ENCODE data around the gene ERF. TPM values are rescaled to one million over a fixed set of nuclear protein-coding genes. Genes with fewer than 3 reads are reported as not detected.

The ERF gene
- total RNA-seq, 2 experiments from 2014 or later = 26.7 to 33.5 TPM

DNA sequence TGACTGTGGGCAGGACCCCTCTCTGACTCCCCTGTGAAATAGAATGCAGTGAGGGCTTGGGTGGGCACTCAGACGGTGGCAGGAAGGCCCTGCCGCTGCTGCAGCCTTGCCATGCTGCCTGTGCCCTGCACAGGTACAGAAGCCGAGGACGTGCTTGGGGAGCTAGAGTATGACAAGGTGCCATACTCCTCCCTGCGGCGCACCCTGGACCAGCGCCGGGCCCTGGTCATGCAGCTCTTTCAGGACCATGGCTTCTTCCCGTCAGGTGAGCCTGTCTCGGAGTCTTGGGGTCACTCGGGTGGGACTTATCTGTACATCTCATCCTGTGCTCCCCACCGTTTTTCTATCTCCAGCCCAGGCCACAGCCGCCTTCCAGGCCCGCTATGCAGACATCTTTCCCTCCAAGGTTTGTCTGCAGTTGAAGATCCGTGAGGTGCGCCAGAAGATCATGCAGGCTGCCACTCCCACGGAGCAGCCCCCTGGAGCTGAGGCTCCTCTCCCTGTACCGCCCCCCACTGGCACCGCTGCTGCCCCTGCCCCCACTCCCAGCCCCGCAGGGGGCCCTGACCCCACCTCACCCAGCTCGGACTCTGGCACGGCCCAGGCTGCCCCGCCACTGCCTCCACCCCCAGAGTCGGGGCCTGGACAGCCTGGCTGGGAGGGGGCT is 39.7 kb upstream of the ERF start:
- no peak overlapping the region for H3K27ac ChIP-seq (ENCODE audit: low read depth, low read length, poor library complexity, severe bottlenecking)
- no peaks in the 10 kb centered on the region for H3K79me2 ChIP-seq (ENCODE audit: insufficient read depth, low read depth, low read length)
- peaks cover 73% of the 10 kb centered on the region for H3K36me3 ChIP-seq (ENCODE audit: insufficient read depth, low read length)
- no peaks in the 10 kb centered on the region for H4K20me1 ChIP-seq (ENCODE audit: insufficient read depth, low read length)
- no peaks in the 10 kb centered on the region for H3K9me3 ChIP-seq (ENCODE audit: low read length)
- H2AFZ ChIP-seq (ENCODE audit: low read length) = no peak overlapping the region
- no TSS peak for BruUV-seq (replicated peaks)
- DNase-seq (ENCODE audit: low spot score) = no peak
- intact Hi-C loops (cut with micrococcal nuclease; ENCODE audit: unreplicated experiment) = loop anchor here (5.0 kb wide), 1 partner anchor 162 kb away; the partner anchor contains the start of gene POU2F2
- ChIA-PET CTCF (ENCODE audit: unreplicated experiment) (no interaction called here), POLR2A (no interaction called here)
- no peaks in the 10 kb centered on the region for H3K4me1 ChIP-seq (ENCODE audit: insufficient read depth, low read length, poor library complexity, severe bottlenecking)
- H3K4me3 ChIP-seq (ENCODE audit: low read depth, low read length, poor library complexity, severe bottlenecking) = no peak overlapping the region
- H3K9me2 ChIP-seq (ENCODE audit: insufficient read depth, low read length) = no peaks in the 10 kb centered on the region
- no peak for TF ChIP-seq EZH2phosphoT487 (IDR thresholded peaks at IDR 0.05; ENCODE audit: borderline replicate concordance, low read depth, low read length)
- TF ChIP-seq, protein P1, sequence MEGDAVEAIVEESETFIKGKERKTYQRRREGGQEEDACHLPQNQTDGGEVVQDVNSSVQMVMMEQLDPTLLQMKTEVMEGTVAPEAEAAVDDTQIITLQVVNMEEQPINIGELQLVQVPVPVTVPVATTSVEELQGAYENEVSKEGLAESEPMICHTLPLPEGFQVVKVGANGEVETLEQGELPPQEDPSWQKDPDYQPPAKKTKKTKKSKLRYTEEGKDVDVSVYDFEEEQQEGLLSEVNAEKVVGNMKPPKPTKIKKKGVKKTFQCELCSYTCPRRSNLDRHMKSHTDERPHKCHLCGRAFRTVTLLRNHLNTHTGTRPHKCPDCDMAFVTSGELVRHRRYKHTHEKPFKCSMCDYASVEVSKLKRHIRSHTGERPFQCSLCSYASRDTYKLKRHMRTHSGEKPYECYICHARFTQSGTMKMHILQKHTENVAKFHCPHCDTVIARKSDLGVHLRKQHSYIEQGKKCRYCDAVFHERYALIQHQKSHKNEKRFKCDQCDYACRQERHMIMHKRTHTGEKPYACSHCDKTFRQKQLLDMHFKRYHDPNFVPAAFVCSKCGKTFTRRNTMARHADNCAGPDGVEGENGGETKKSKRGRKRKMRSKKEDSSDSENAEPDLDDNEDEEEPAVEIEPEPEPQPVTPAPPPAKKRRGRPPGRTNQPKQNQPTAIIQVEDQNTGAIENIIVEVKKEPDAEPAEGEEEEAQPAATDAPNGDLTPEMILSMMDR (conservative IDR thresholded peaks at IDR 0.05; ENCODE audit: low read length) = no peak
- no peak overlapping the region for H3K4me2 ChIP-seq (ENCODE audit: low read length)

DNA sequence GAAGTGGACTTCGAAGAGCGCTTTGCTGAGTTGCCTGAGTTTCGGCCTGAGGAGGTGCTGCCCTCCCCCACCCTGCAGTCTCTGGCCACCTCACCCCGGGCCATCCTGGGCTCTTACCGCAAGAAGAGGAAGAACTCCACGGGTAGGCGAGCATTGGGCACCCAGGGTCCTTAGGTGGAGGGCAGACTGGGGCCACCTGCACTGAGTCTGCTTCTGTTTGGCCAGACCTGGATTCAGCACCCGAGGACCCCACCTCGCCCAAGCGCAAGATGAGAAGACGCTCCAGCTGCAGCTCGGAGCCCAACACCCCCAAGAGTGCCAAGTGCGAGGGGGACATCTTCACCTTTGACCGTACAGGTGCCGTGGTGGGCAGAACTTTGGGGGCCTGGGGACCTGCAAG is 39.0 kb upstream of the ERF start:
- no peaks in the 10 kb centered on the region for H4K20me1 ChIP-seq (ENCODE audit: insufficient read depth, low read length)
- peaks cover 80% of the 10 kb centered on the region for H3K36me3 ChIP-seq (ENCODE audit: insufficient read depth, low read length)
- BruUV-seq (replicated peaks) = no TSS peak

DNA sequence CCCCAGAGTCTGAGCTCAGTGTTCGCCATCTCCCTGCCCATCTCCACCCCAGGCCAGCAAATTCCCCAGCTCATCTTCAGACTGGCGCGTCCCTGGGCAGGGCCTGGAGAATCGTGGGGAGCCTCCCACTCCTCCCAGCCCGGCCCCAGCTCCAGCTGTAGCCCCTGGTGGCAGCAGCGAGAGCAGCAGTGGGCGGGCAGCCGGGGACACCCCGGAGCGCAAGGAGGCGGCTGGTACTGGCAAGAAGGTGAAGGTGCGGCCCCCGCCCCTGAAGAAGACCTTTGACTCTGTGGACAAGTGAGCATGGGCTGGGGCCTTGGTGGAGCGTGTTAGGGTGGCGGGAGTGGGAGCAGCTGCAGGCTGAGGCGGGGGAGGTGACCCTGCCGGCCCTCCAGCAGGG is 38.6 kb upstream of the ERF start:
- H3K4me2 ChIP-seq (ENCODE audit: low read length) = no peak overlapping the region
- no peaks in the 10 kb centered on the region for H3K9me3 ChIP-seq (ENCODE audit: low read length)
- intact Hi-C loops (cut with micrococcal nuclease; ENCODE audit: unreplicated experiment) = no loop called here
- H3K27ac ChIP-seq (ENCODE audit: low read depth, low read length, poor library complexity, severe bottlenecking) = no peak overlapping the region
- H3K4me3 ChIP-seq (ENCODE audit: low read depth, low read length, poor library complexity, severe bottlenecking) = no peak overlapping the region
- no peak overlapping the region for H2AFZ ChIP-seq (ENCODE audit: low read length)
- POLR2A ChIA-PET = no interaction called here
- no peak for TF ChIP-seq EZH2phosphoT487 (IDR thresholded peaks at IDR 0.05; ENCODE audit: borderline replicate concordance, low read depth, low read length)
- TF ChIP-seq, protein P1 (conservative IDR thresholded peaks at IDR 0.05; ENCODE audit: low read length) = no peak
- H3K36me3 ChIP-seq (ENCODE audit: insufficient read depth, low read length) = peaks cover 84% of the 10 kb centered on the region
- H3K79me2 ChIP-seq (ENCODE audit: insufficient read depth, low read depth, low read length) = no peaks in the 10 kb centered on the region
- CTCF ChIA-PET (ENCODE audit: unreplicated experiment) = no interaction called here
- no TSS peak for BruUV-seq (replicated peaks)
- no peaks in the 10 kb centered on the region for H3K9me2 ChIP-seq (ENCODE audit: insufficient read depth, low read length)
- no peak for DNase-seq (ENCODE audit: low spot score)
- H4K20me1 ChIP-seq (ENCODE audit: insufficient read depth, low read length) = no peaks in the 10 kb centered on the region
- H3K4me1 ChIP-seq (ENCODE audit: insufficient read depth, low read length, poor library complexity, severe bottlenecking) = no peaks in the 10 kb centered on the region

More for the DNA sequence above, 39.0 kb upstream of the ERF start:
- Histone ChIP-seq H2AFZ (ENCODE audit: low read length) (no peak overlapping the region), H3K4me3 (ENCODE audit: low read depth, low read length, poor library complexity, severe bottlenecking) (no peak overlapping the region), H3K27ac (ENCODE audit: low read depth, low read length, poor library complexity, severe bottlenecking) (no peak overlapping the region), H3K9me2 (ENCODE audit: insufficient read depth, low read length) (no peaks in the 10 kb centered on the region), H3K9me3 (ENCODE audit: low read length) (no peaks in the 10 kb centered on the region), H3K79me2 (ENCODE audit: insufficient read depth, low read depth, low read length) (no peaks in the 10 kb centered on the region), H3K4me1 (ENCODE audit: insufficient read depth, low read length, poor library complexity, severe bottlenecking) (no peaks in the 10 kb centered on the region), H3K4me2 (ENCODE audit: low read length) (no peak overlapping the region)
- POLR2A ChIA-PET = no interaction called here
- no peak for DNase-seq (ENCODE audit: low spot score)
- intact Hi-C loops (cut with micrococcal nuclease; ENCODE audit: unreplicated experiment) = no loop called here
- TF ChIP-seq, protein P1 (conservative IDR thresholded peaks at IDR 0.05; ENCODE audit: low read length) = no peak
- no peak for TF ChIP-seq EZH2phosphoT487 (IDR thresholded peaks at IDR 0.05; ENCODE audit: borderline replicate concordance, low read depth, low read length)
- CTCF ChIA-PET (ENCODE audit: unreplicated experiment) = no interaction called here
